ENCODE measurements around the gene CSNK1A1.

DNA sequence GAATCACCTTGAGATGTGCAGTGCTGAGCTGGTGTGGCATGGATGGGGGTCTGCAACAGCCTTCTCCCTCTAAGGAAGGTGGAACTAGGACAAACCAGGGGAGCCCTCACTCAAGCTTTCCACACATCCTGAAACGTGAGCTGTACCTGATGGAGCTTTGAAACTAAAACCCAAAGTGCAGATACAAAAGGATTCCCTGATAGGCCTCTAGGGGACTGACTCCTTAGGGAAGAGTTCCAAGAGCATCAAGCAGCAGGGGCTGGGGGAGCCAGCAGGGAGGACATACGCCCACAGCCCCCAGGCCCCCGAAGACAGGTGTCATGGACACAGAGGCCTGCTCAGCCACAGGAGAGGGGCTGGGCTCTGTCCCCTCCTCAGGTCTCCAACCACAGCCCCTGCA is 47.7 kb upstream of the CSNK1A1 start:
- TF ChIP-seq SP1 (IDR thresholded peaks at IDR 0.05), result no peak
- no peak for TF ChIP-seq FOXK2 (IDR thresholded peaks at IDR 0.05)
- no peak for TF ChIP-seq FOXM1 (IDR thresholded peaks at IDR 0.05; ENCODE audit: borderline replicate concordance)
- no peak for TF ChIP-seq ZNF384 (IDR thresholded peaks at IDR 0.05)
- TF ChIP-seq SUZ12 (IDR thresholded peaks at IDR 0.05), result no peak
- TF ChIP-seq TARDBP (IDR thresholded peaks at IDR 0.05), result no peak
- no peak for TF ChIP-seq NFRKB (IDR thresholded peaks at IDR 0.05)
- no peak for TF ChIP-seq BHLHE40 (IDR thresholded peaks at IDR 0.05; ENCODE audit: borderline replicate concordance)
- no peak for TF ChIP-seq CTBP1 (IDR thresholded peaks at IDR 0.05; ENCODE audit: borderline replicate concordance)
- TF ChIP-seq L3MBTL2 (conservative IDR thresholded peaks at IDR 0.05), result no peak
- no peak for TF ChIP-seq LEF1 (IDR thresholded peaks at IDR 0.05; ENCODE audit: borderline replicate concordance)
- no peak for TF ChIP-seq ARNT (IDR thresholded peaks at IDR 0.05)

Data from HEK293T (cell line).